CD4-positive, alpha-beta T cell treated with Interleukin-21 for 1 hour (primary cell): ENCODE results near the gene AIPL1.
A peak's percentile ranks its signal among the peaks of the same experiment; 100 is the strongest.

Experiments
- DNase-seq: peaks from one replicate; pipeline ENCODE4 v3.0.0-alpha.2; 2020

AIPL1 gene

GRCh38 chr17:6465206-6466003 is 30.5 kb upstream of the AIPL1 start:
- no peak for DNase-seq

- DNase-seq = no peak
These were observed 29.6 kb upstream of the AIPL1 start for GRCh38 chr17:6464446-6465041.

- DNase-seq = no peak
These were observed 28.9 kb upstream of the AIPL1 start for GRCh38 chr17:6463616-6464445.

GRCh38 chr17:6462692-6463091 is 27.8 kb upstream of the AIPL1 start:
- DNase-seq = no peak

GRCh38 chr17:6461792-6462524 is 27.0 kb upstream of the AIPL1 start:
- DNase-seq = no peak

- DNase-seq = no peak
These were observed 26.3 kb upstream of the AIPL1 start for GRCh38 chr17:6461246-6461645.

- no peak for DNase-seq
These were observed 25.7 kb upstream of the AIPL1 start for GRCh38 chr17:6460531-6461161.

- no peak for DNase-seq
These were observed 23.6 kb upstream of the AIPL1 start for GRCh38 chr17:6458460-6458950.

GRCh38 chr17:6457688-6458459 is 23.0 kb upstream of the AIPL1 start:
- no peak for DNase-seq

- DNase-seq = no peak
These were observed 22.2 kb upstream of the AIPL1 start for GRCh38 chr17:6456914-6457687.

- no peak for DNase-seq
These were observed 21.4 kb upstream of the AIPL1 start for GRCh38 chr17:6456321-6456720.

GRCh38 chr17:6455321-6455705 is 20.4 kb upstream of the AIPL1 start:
- DNase-seq = peak; percentile 53

GRCh38 chr17:6454495-6455320 is 19.8 kb upstream of the AIPL1 start:
- no peak for DNase-seq

- DNase-seq = no peak
These were observed 18.5 kb upstream of the AIPL1 start for GRCh38 chr17:6453279-6454024.

GRCh38 chr17:6452471-6453266 is 17.7 kb upstream of the AIPL1 start:
- no peak for DNase-seq

GRCh38 chr17:6450926-6451832 is 16.3 kb upstream of the AIPL1 start:
- no peak for DNase-seq

GRCh38 chr17:6449307-6449706 is 14.4 kb upstream of the AIPL1 start:
- DNase-seq = no peak
